IMR-90 (cell line): Measurements from ENCODE around the gene ITPKB. TPM values are rescaled to one million over a fixed set of nuclear protein-coding genes. Genes with fewer than 3 reads are reported as not detected.

Source experiments
- ATAC-seq: fragments of 200-7000 bp; cut with Tn5 transposase; 2 replicates; pipeline ENCODE4 v1.9.1; 2020; ENCODE audit warnings: low read depth, mild to moderate bottlenecking, moderate library complexity
- BruUV-seq: library from RNA; stranded (reverse); fragments of 400-500 nt; replicated peaks from 2 replicates; lab custom pipeline; 2021; lab: Mats Ljungman, UMichigan
- CTCF ChIA-PET: fragments of 300-600 bp; formaldehyde crosslinking; extraction: SDS; loops from one replicate; lab custom pipeline; 2021; ENCODE audit warnings: antibody characterized with exemption; lab: Yijun Ruan, JAX
- POLR2A ChIA-PET: fragments of 300-600 bp; sonication (Branson Sonifier 250); formaldehyde crosslinking; loops from one replicate; lab custom pipeline; 2022; ENCODE audit warnings: antibody characterized with exemption; ENCODE audit not compliant: unreplicated experiment; lab: Charles Lee
- DNase-seq: peaks from one replicate; pipeline ENCODE4 v3.0.0; 2013
- H2AFZ ChIP-seq: replicated peaks from 2 replicates; pipeline ENCODE3; 2013; ENCODE audit warnings: low read length, mild to moderate bottlenecking; ENCODE audit not compliant: poor library complexity
- H2AK5ac ChIP-seq: 2 replicates; pipeline ENCODE4 v1.6.1; 2013; ENCODE audit warnings: low read depth, low read length, inconsistent platforms
- H2AK9ac ChIP-seq: replicated peaks from 2 replicates; pipeline ENCODE3; 2013; ENCODE audit warnings: mild to moderate bottlenecking, low read depth, low read length, moderate library complexity; ENCODE audit not compliant: poor library complexity
- H2BK120ac ChIP-seq: 2 replicates; pipeline ENCODE4 v1.6.1; 2013; ENCODE audit warnings: low read depth, low read length, inconsistent platforms
- H2BK15ac ChIP-seq: 3 replicates; pipeline ENCODE4 v1.6.1; 2013; ENCODE audit warnings: low read depth, low read length, inconsistent platforms
- H2BK20ac ChIP-seq: 2 replicates; pipeline ENCODE4 v1.6.1; 2013; ENCODE audit warnings: low read depth, mild to moderate bottlenecking, inconsistent platforms, low read length, moderate library complexity
- H2BK5ac ChIP-seq: 2 replicates; pipeline ENCODE4 v1.6.1; 2013; ENCODE audit warnings: mild to moderate bottlenecking, low read depth, low read length, inconsistent platforms; ENCODE audit not compliant: poor library complexity, severe bottlenecking
- H3K14ac ChIP-seq: replicated peaks from 2 replicates; pipeline ENCODE4 v1.6.1; 2013; ENCODE audit warnings: low read depth, low read length, inconsistent platforms
- H3K18ac ChIP-seq: 2 replicates; pipeline ENCODE4 v1.6.1; 2013; ENCODE audit warnings: low read depth, low read length, control low read depth
- H3K23ac ChIP-seq: 2 replicates; pipeline ENCODE4 v1.6.1; 2013; ENCODE audit warnings: low read depth, low read length, inconsistent platforms
- H3K27ac ChIP-seq: 2 replicates; pipeline ENCODE4 v1.5.1; 2013; ENCODE audit warnings: mild to moderate bottlenecking, control low read depth, low read length; ENCODE audit not compliant: insufficient read depth
- H3K27me3 ChIP-seq: 2 replicates; pipeline ENCODE4 v1.6.1; 2013; ENCODE audit warnings: low read length; ENCODE audit not compliant: control insufficient read depth, insufficient read depth
- H3K36me3 ChIP-seq: 2 replicates; pipeline ENCODE4 v1.6.1; 2013; ENCODE audit warnings: low read length, mixed read lengths; ENCODE audit not compliant: control insufficient read depth, insufficient read depth
- H3K4ac ChIP-seq: 2 replicates; pipeline ENCODE4 v1.6.1; 2013; ENCODE audit warnings: low read depth, low read length, inconsistent platforms
- H3K4me1 ChIP-seq: 2 replicates; pipeline ENCODE4 v1.6.1; 2013; ENCODE audit warnings: low read length, mixed read lengths; ENCODE audit not compliant: control insufficient read depth, insufficient read depth
- H3K4me2 ChIP-seq: 2 replicates; pipeline ENCODE4 v1.6.1; 2013; ENCODE audit warnings: low read depth, mild to moderate bottlenecking, control low read depth, low read length, moderate library complexity
- H3K4me3 ChIP-seq: 2 replicates; pipeline ENCODE4 v1.5.1; 2013; ENCODE audit warnings: low read depth, mild to moderate bottlenecking, control low read depth, low read length, moderate library complexity; ENCODE audit not compliant: insufficient read depth
- H3K56ac ChIP-seq: 2 replicates; pipeline ENCODE4 v1.6.1; 2013; ENCODE audit warnings: low read length, inconsistent platforms; ENCODE audit not compliant: insufficient read depth; ENCODE audit errors: extremely low read depth
- H3K79me1 ChIP-seq, 2 experiments: 2 replicates each; pipeline ENCODE4 v1.6.1; 2013; ENCODE audit warnings: low read length in 2 of 2, inconsistent platforms in 1 of 2, low read depth in 1 of 2
- H3K9ac ChIP-seq: 2 replicates; pipeline ENCODE4 v1.6.1; 2013; ENCODE audit warnings: low read depth, low read length, control low read depth
- H3K9me1 ChIP-seq: 2 replicates; pipeline ENCODE4 v1.6.1; 2013; ENCODE audit warnings: low read length, inconsistent platforms; ENCODE audit not compliant: insufficient read depth
- H3K9me3 ChIP-seq: 2 replicates; pipeline ENCODE4 v1.6.1; 2013; ENCODE audit warnings: low read length; ENCODE audit not compliant: control insufficient read depth, insufficient read depth
- H4K20me1 ChIP-seq: 2 replicates; pipeline ENCODE4 v1.6.1; 2013; ENCODE audit warnings: low read length, inconsistent platforms; ENCODE audit not compliant: insufficient read depth
- H4K5ac ChIP-seq: 2 replicates; pipeline ENCODE4 v1.6.1; 2013; ENCODE audit warnings: mild to moderate bottlenecking, low read depth, low read length, control low read depth
- H4K8ac ChIP-seq, 2 experiments: 2 replicates each; pipeline ENCODE4 v1.6.1; 2013; ENCODE audit warnings: low read depth in 2 of 2, low read length in 2 of 2, control low read depth in 1 of 2, inconsistent platforms in 1 of 2
- H4K91ac ChIP-seq: 2 replicates; pipeline ENCODE4 v1.6.1; 2013; ENCODE audit warnings: low read depth, low read length, inconsistent platforms; ENCODE audit not compliant: insufficient read depth
- BHLHE40 ChIP-seq: fragments of 150-350 bp; IDR thresholded peaks from 2 replicates; pipeline ENCODE4 v1.6.1; 2016; ENCODE audit warnings: mild to moderate bottlenecking, low read depth, low read length
- CEBPB ChIP-seq: IDR thresholded peaks from 2 replicates; pipeline ENCODE4 v1.6.1; 2012; ENCODE audit warnings: low read depth, low read length, improper control_type of control experiment
- NFE2L2 ChIP-seq: fragments of 150-350 bp; IDR thresholded peaks from 2 replicates; pipeline ENCODE4 v1.6.1; 2016; ENCODE audit warnings: low read depth, mild to moderate bottlenecking, low read length
- RCOR1 ChIP-seq: IDR thresholded peaks from 2 replicates; pipeline ENCODE4 v1.6.1; 2012; ENCODE audit warnings: mild to moderate bottlenecking, low read length, improper control_type of control experiment; ENCODE audit not compliant: insufficient replicate concordance
- RFX5 ChIP-seq: IDR thresholded peaks from 2 replicates; pipeline ENCODE4 v1.8.0; 2012; ENCODE audit warnings: low read depth, mild to moderate bottlenecking, low read length, moderate library complexity
- WGBS, 2 experiments: methylation state at CpG; one replicate each; pipeline versions ENCODE4 v1.1.5 to v1.1.7; 2013; ENCODE audit warnings: missing lambda C conversion rate in 2 of 2; ENCODE audit not compliant: insufficient read length in 1 of 2; ENCODE audit errors: extremely low coverage in 2 of 2; 5-methylcytosine and 5-hydroxymethylcytosine counted together
- dilution Hi-C: fragments of 300-500 bp; cut with HindIII; formaldehyde crosslinking; loops from one replicate; pipeline ENCODE4 v1.14.3; 2018; ENCODE audit warnings: low sequenced_read_pairs; ENCODE audit not compliant: unreplicated experiment
- in situ Hi-C: fragments of 300-500 bp; cut with MboI; formaldehyde crosslinking; loops from 3 replicates; pipeline ENCODE4 v1.14.3; 2019; ENCODE audit warnings: low sequenced_read_pairs, inconsistent platforms, mixed read lengths
- intact Hi-C: fragments of 100-400 bp; cut with micrococcal nuclease; formaldehyde crosslinking; loops from 2 replicates; pipeline ENCODE4 v1.10.0; 2022
- polyA plus RNA-seq, 3 experiments: library from polyadenylated mRNA; depleted of rRNA; stranded (reverse); fragments of >200 nt; gene quantifications; 2 replicates each; pipeline ENCODE4 v1.2.3, GENCODE V29; 2012; ENCODE audit warnings: low replicate concordance in 1 of 3
- total RNA-seq: library from RNA; depleted of rRNA; stranded (reverse); fragments of >200 nt; gene quantifications from 2 replicates; pipeline ENCODE4 v1.2.3, GENCODE V29; 2012

Gene ITPKB
- total and polyA plus RNA-seq, 2 of the 4 experiments (the other 2 are of a cell fraction) = 0.72 to 1.4 TPM

GRCh38 chr1:226779561-226779960 lies 40.5 kb upstream of the ITPKB start:
- Histone ChIP-seq H2AK5ac (peak overlapping the region; percentile 43; the same call in 1 of the 2 replicates), H3K14ac (no peak overlapping the region), H3K9ac (no peak overlapping the region), H2BK5ac (no peak overlapping the region), H3K4me2 (no peak overlapping the region), H4K20me1 (no peaks in the 10 kb centered on the region), H2AK9ac (no peak overlapping the region), H2AFZ (no peak overlapping the region), H3K23ac (no peak overlapping the region), H3K27me3 (peaks cover 8% of the 10 kb centered on the region), H3K56ac (no peak overlapping the region), H3K27ac (no peak overlapping the region), H4K5ac (no peak overlapping the region), H4K91ac (no peak overlapping the region), H3K4me1 (peaks cover 2% of the 10 kb centered on the region; the same call in 1 of the 2 replicates), H3K4me3 (no peak overlapping the region), H3K18ac (no peak overlapping the region), H3K9me1 (no peaks in the 10 kb centered on the region), H3K79me1 (no peaks in the 10 kb centered on the region), H3K9me3 (no peaks in the 10 kb centered on the region), H4K8ac (no peak overlapping the region), H2BK120ac (no peak overlapping the region), H3K36me3 (no peaks in the 10 kb centered on the region), H2BK15ac (no peak overlapping the region), H2BK20ac (no peak overlapping the region), H3K4ac (no peak overlapping the region)
- intact Hi-C loops (no loop called here), dilution Hi-C loops (no loop called here), in situ Hi-C loops (no loop called here)
- BruUV-seq = no TSS peak
- ATAC-seq (no peak), DNase-seq (no peak)
- WGBS, 2 experiments = 80% methylated on average over 2 of the region's 10 CpGs; no CpG with 5 or more reads in 1 of the 2 experiments
- ChIA-PET CTCF (no interaction called here), POLR2A (no interaction called here)
- TF ChIP-seq NFE2L2 (no peak), RFX5 (no peak), BHLHE40 (no peak), RCOR1 (no peak), CEBPB (no peak)
